ENCODE measurements around the gene INPP5D.
"Not testable (repeated sequence)": the region's sequence is repeated elsewhere in the genome, so short reads cannot be mapped to it uniquely, and the experiment has no call there.

INPP5D gene

GRCh38 chr2:233047206-233047605 lies 12.9 kb upstream of the INPP5D start:
- Histone ChIP-seq H3K4me3 (ENCODE audit: low read depth in 1 of 2, low read length in 2 of 2) (no peak overlapping the region), H3K9me3 (ENCODE audit: low read length) (no peaks in the 10 kb centered on the region), H3K27ac (ENCODE audit: low read depth, low read length) (no peak overlapping the region), H3K4me1 (ENCODE audit: insufficient read depth, low read length) (no peaks in the 10 kb centered on the region), H3K27me3 (ENCODE audit: control insufficient read depth in 1 of 2, insufficient read depth in 2 of 2, low read length in 2 of 2) (no peaks in the 10 kb centered on the region), H3K9ac (ENCODE audit: low read length) (no peak overlapping the region), H3K36me3 (ENCODE audit: insufficient read depth, low read length) (no peaks in the 10 kb centered on the region)

GRCh38 chr2:233047667-233048066 lies 12.5 kb upstream of the INPP5D start:
- no peaks in the 10 kb centered on the region for H3K27me3 ChIP-seq (ENCODE audit: control insufficient read depth in 1 of 2, insufficient read depth in 2 of 2, low read length in 2 of 2)
- no peak overlapping the region for H3K9ac ChIP-seq (ENCODE audit: low read length)
- no peaks in the 10 kb centered on the region for H3K9me3 ChIP-seq (ENCODE audit: low read length)
- H3K4me3 ChIP-seq (ENCODE audit: low read depth in 1 of 2, low read length in 2 of 2): no peak overlapping the region
- H3K4me1 ChIP-seq (ENCODE audit: insufficient read depth, low read length): no peaks in the 10 kb centered on the region
- H3K27ac ChIP-seq (ENCODE audit: low read depth, low read length): no peak overlapping the region
- no peaks in the 10 kb centered on the region for H3K36me3 ChIP-seq (ENCODE audit: insufficient read depth, low read length)

- no peaks in the 10 kb centered on the region for H3K9me3 ChIP-seq (ENCODE audit: low read length)
- H3K4me1 ChIP-seq (ENCODE audit: insufficient read depth, low read length): peaks cover under 1% of the 10 kb centered on the region
- H3K4me3 ChIP-seq (ENCODE audit: low read depth in 1 of 2, low read length in 2 of 2): no peak overlapping the region
- H3K27me3 ChIP-seq (ENCODE audit: control insufficient read depth in 1 of 2, insufficient read depth in 2 of 2, low read length in 2 of 2): no peaks in the 10 kb centered on the region
- no peak overlapping the region for H3K9ac ChIP-seq (ENCODE audit: low read length)
- no peak overlapping the region for H3K27ac ChIP-seq (ENCODE audit: low read depth, low read length)
- no peaks in the 10 kb centered on the region for H3K36me3 ChIP-seq (ENCODE audit: insufficient read depth, low read length)
These were observed 11.5 kb upstream of the INPP5D start for GRCh38 chr2:233048569-233049193.

GRCh38 chr2:233049194-233049761 lies 10.9 kb upstream of the INPP5D start:
- H3K9me3 ChIP-seq (ENCODE audit: low read length): no peaks in the 10 kb centered on the region
- H3K4me3 ChIP-seq (ENCODE audit: low read depth in 1 of 2, low read length in 2 of 2): no peak overlapping the region
- H3K27ac ChIP-seq (ENCODE audit: low read depth, low read length): no peak overlapping the region
- no peaks in the 10 kb centered on the region for H3K36me3 ChIP-seq (ENCODE audit: insufficient read depth, low read length)
- no peaks in the 10 kb centered on the region for H3K27me3 ChIP-seq (ENCODE audit: control insufficient read depth in 1 of 2, insufficient read depth in 2 of 2, low read length in 2 of 2)
- H3K4me1 ChIP-seq (ENCODE audit: insufficient read depth, low read length): peaks cover 4% of the 10 kb centered on the region
- no peak overlapping the region for H3K9ac ChIP-seq (ENCODE audit: low read length)

GRCh38 chr2:233051241-233052149 lies 8.6 kb upstream of the INPP5D start:
- H3K27me3 ChIP-seq (ENCODE audit: control insufficient read depth in 1 of 2, insufficient read depth in 2 of 2, low read length in 2 of 2): no peaks in the 10 kb centered on the region
- no peak overlapping the region for H3K9ac ChIP-seq (ENCODE audit: low read length)
- peaks cover 4% of the 10 kb centered on the region for H3K4me1 ChIP-seq (ENCODE audit: insufficient read depth, low read length)
- no peaks in the 10 kb centered on the region for H3K9me3 ChIP-seq (ENCODE audit: low read length)
- no peak overlapping the region for H3K27ac ChIP-seq (ENCODE audit: low read depth, low read length)
- H3K4me3 ChIP-seq (ENCODE audit: low read depth in 1 of 2, low read length in 2 of 2): no peak overlapping the region
- H3K36me3 ChIP-seq (ENCODE audit: insufficient read depth, low read length): no peaks in the 10 kb centered on the region

GRCh38 chr2:233052517-233052916 lies 7.6 kb upstream of the INPP5D start:
- H3K27ac ChIP-seq (ENCODE audit: low read depth, low read length); H3K9ac ChIP-seq (ENCODE audit: low read length); H3K4me3 ChIP-seq (ENCODE audit: low read depth in 1 of 2, low read length in 2 of 2); H3K36me3 ChIP-seq (ENCODE audit: insufficient read depth, low read length); H3K4me1 ChIP-seq (ENCODE audit: insufficient read depth, low read length); H3K27me3 ChIP-seq (ENCODE audit: control insufficient read depth in 1 of 2, insufficient read depth in 2 of 2, low read length in 2 of 2); H3K9me3 ChIP-seq (ENCODE audit: low read length): not testable (repeated sequence)

GRCh38 chr2:233053928-233054784 lies 6.0 kb upstream of the INPP5D start:
- H3K36me3 ChIP-seq (ENCODE audit: insufficient read depth, low read length): no peaks in the 10 kb centered on the region
- H3K9me3 ChIP-seq (ENCODE audit: low read length): no peaks in the 10 kb centered on the region
- no peaks in the 10 kb centered on the region for H3K27me3 ChIP-seq (ENCODE audit: control insufficient read depth in 1 of 2, insufficient read depth in 2 of 2, low read length in 2 of 2)
- H3K4me3 ChIP-seq (ENCODE audit: low read depth in 1 of 2, low read length in 2 of 2): no peak overlapping the region
- H3K27ac ChIP-seq (ENCODE audit: low read depth, low read length): no peak overlapping the region
- no peak overlapping the region for H3K9ac ChIP-seq (ENCODE audit: low read length)
- peaks cover 4% of the 10 kb centered on the region for H3K4me1 ChIP-seq (ENCODE audit: insufficient read depth, low read length)

GRCh38 chr2:233055362-233055761 lies 4.8 kb upstream of the INPP5D start:
- Histone ChIP-seq H3K27me3 (ENCODE audit: control insufficient read depth in 1 of 2, insufficient read depth in 2 of 2, low read length in 2 of 2) (no peaks in the 10 kb centered on the region), H3K4me3 (ENCODE audit: low read depth in 1 of 2, low read length in 2 of 2) (no peak overlapping the region), H3K9me3 (ENCODE audit: low read length) (no peaks in the 10 kb centered on the region), H3K4me1 (ENCODE audit: insufficient read depth, low read length) (peaks cover 4% of the 10 kb centered on the region), H3K36me3 (ENCODE audit: insufficient read depth, low read length) (no peaks in the 10 kb centered on the region), H3K27ac (ENCODE audit: low read depth, low read length) (no peak overlapping the region), H3K9ac (ENCODE audit: low read length) (no peak overlapping the region)

- H3K4me3 ChIP-seq (ENCODE audit: low read depth in 1 of 2, low read length in 2 of 2): no peak overlapping the region
These were observed 3.1 kb upstream of the INPP5D start for GRCh38 chr2:233056961-233057605.

GRCh38 chr2:233058717-233059546 lies 1.2 kb upstream of the INPP5D start:
- peaks cover 1% of the 10 kb centered on the region for H3K4me1 ChIP-seq (ENCODE audit: insufficient read depth, low read length)
- H3K27ac ChIP-seq (ENCODE audit: low read depth, low read length): no peak overlapping the region

More at GRCh38 chr2:233056961-233057605, 3.1 kb upstream of the INPP5D start:
- H3K27me3 ChIP-seq (ENCODE audit: control insufficient read depth in 1 of 2, insufficient read depth in 2 of 2, low read length in 2 of 2): no peaks in the 10 kb centered on the region
- no peak overlapping the region for H3K27ac ChIP-seq (ENCODE audit: low read depth, low read length)
- H3K9ac ChIP-seq (ENCODE audit: low read length): no peak overlapping the region
- no peaks in the 10 kb centered on the region for H3K36me3 ChIP-seq (ENCODE audit: insufficient read depth, low read length)
- H3K9me3 ChIP-seq (ENCODE audit: low read length): no peaks in the 10 kb centered on the region
- H3K4me1 ChIP-seq (ENCODE audit: insufficient read depth, low read length): peaks cover 4% of the 10 kb centered on the region

More at GRCh38 chr2:233058717-233059546, 1.2 kb upstream of the INPP5D start:
- Histone ChIP-seq H3K4me3 (ENCODE audit: low read depth in 1 of 2, low read length in 2 of 2) (no peak overlapping the region), H3K9me3 (ENCODE audit: low read length) (no peaks in the 10 kb centered on the region), H3K9ac (ENCODE audit: low read length) (no peak overlapping the region), H3K27me3 (ENCODE audit: control insufficient read depth in 1 of 2, insufficient read depth in 2 of 2, low read length in 2 of 2) (no peaks in the 10 kb centered on the region), H3K36me3 (ENCODE audit: insufficient read depth, low read length) (no peaks in the 10 kb centered on the region)
